ENCODE results near the gene DNAJB6. TPM values are rescaled to one million over a fixed set of nuclear protein-coding genes. Genes with fewer than 3 reads are reported as not detected.

The DNAJB6 gene
- total RNA-seq, 1 donor from 2014 or later = 155 TPM

- H3K27ac Mint-ChIP-seq (ENCODE audit: unreplicated experiment) = no peak overlapping the region
- no peak for DNase-seq (ENCODE audit: low spot score)
- H3K4me3 Mint-ChIP-seq (ENCODE audit: unreplicated experiment) = no peak overlapping the region
- H3K27me3 Mint-ChIP-seq (ENCODE audit: unreplicated experiment) = peaks cover 8% of the 10 kb centered on the region
- no peaks in the 10 kb centered on the region for H3K4me1 Mint-ChIP-seq (ENCODE audit: unreplicated experiment)
- peaks cover 17% of the 10 kb centered on the region for H3K36me3 Mint-ChIP-seq (ENCODE audit: low read depth, unreplicated experiment)
- peaks cover 49% of the 10 kb centered on the region for H3K9me3 Mint-ChIP-seq (ENCODE audit: unreplicated experiment)
- TF ChIP-seq, protein P1, sequence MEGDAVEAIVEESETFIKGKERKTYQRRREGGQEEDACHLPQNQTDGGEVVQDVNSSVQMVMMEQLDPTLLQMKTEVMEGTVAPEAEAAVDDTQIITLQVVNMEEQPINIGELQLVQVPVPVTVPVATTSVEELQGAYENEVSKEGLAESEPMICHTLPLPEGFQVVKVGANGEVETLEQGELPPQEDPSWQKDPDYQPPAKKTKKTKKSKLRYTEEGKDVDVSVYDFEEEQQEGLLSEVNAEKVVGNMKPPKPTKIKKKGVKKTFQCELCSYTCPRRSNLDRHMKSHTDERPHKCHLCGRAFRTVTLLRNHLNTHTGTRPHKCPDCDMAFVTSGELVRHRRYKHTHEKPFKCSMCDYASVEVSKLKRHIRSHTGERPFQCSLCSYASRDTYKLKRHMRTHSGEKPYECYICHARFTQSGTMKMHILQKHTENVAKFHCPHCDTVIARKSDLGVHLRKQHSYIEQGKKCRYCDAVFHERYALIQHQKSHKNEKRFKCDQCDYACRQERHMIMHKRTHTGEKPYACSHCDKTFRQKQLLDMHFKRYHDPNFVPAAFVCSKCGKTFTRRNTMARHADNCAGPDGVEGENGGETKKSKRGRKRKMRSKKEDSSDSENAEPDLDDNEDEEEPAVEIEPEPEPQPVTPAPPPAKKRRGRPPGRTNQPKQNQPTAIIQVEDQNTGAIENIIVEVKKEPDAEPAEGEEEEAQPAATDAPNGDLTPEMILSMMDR (IDR thresholded peaks at IDR 0.05; ENCODE audit: unreplicated experiment) = no peak
Measured at GRCh38 chr7:157458254-157458633, 121.4 kb downstream of the DNAJB6 start.

GRCh38 chr7:157459966-157460365 is 123.2 kb downstream of the DNAJB6 start:
- H3K27me3 Mint-ChIP-seq (ENCODE audit: unreplicated experiment) = peaks cover 12% of the 10 kb centered on the region
- H3K4me1 Mint-ChIP-seq (ENCODE audit: unreplicated experiment) = no peaks in the 10 kb centered on the region
- TF ChIP-seq, protein P1 (IDR thresholded peaks at IDR 0.05; ENCODE audit: unreplicated experiment) = no peak
- H3K27ac Mint-ChIP-seq (ENCODE audit: unreplicated experiment) = no peak overlapping the region
- H3K4me3 Mint-ChIP-seq (ENCODE audit: unreplicated experiment) = no peak overlapping the region
- DNase-seq (ENCODE audit: low spot score) = no peak
- H3K36me3 Mint-ChIP-seq (ENCODE audit: low read depth, unreplicated experiment) = peaks cover 18% of the 10 kb centered on the region
- peaks cover 51% of the 10 kb centered on the region for H3K9me3 Mint-ChIP-seq (ENCODE audit: unreplicated experiment)

DNA sequence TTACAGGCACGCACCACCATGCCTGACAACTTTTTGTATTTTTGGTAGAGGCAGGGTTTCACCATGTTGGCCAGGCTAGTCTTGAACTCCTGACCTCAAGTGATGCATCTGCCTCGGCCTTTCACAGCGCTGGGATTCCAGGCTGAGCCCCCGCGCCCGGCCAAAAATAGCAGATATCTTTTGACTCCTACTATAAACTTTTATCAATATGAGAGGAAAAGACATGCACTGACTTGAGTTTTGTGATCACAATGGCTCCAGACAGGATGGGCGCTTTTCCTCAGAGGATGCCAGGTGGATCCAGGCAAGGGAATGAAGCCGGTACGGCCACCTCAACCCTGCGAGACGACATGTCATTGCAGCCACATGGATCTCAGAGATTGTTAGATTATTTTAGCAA is 123.9 kb downstream of the DNAJB6 start:
- TF ChIP-seq, protein P1 (IDR thresholded peaks at IDR 0.05; ENCODE audit: unreplicated experiment) = no peak
- Mint-ChIP-seq H3K4me1 (ENCODE audit: unreplicated experiment) (no peaks in the 10 kb centered on the region), H3K4me3 (ENCODE audit: unreplicated experiment) (no peak overlapping the region), H3K27ac (ENCODE audit: unreplicated experiment) (no peak overlapping the region), H3K9me3 (ENCODE audit: unreplicated experiment) (peaks cover 54% of the 10 kb centered on the region), H3K36me3 (ENCODE audit: low read depth, unreplicated experiment) (peaks cover 18% of the 10 kb centered on the region), H3K27me3 (ENCODE audit: unreplicated experiment) (peaks cover 12% of the 10 kb centered on the region)
- no peak for DNase-seq (ENCODE audit: low spot score)

GRCh38 chr7:157461573-157462418 is 125.0 kb downstream of the DNAJB6 start:
- peak overlapping the region; percentile 47 for H3K4me3 Mint-ChIP-seq (ENCODE audit: unreplicated experiment)
- peaks cover 12% of the 10 kb centered on the region for H3K27me3 Mint-ChIP-seq (ENCODE audit: unreplicated experiment)
- no peaks in the 10 kb centered on the region for H3K4me1 Mint-ChIP-seq (ENCODE audit: unreplicated experiment)
- no peak overlapping the region for H3K27ac Mint-ChIP-seq (ENCODE audit: unreplicated experiment)
- TF ChIP-seq, protein P1 (IDR thresholded peaks at IDR 0.05; ENCODE audit: unreplicated experiment) = no peak
- peaks cover 58% of the 10 kb centered on the region for H3K9me3 Mint-ChIP-seq (ENCODE audit: unreplicated experiment)
- no peak for DNase-seq (ENCODE audit: low spot score)
- H3K36me3 Mint-ChIP-seq (ENCODE audit: low read depth, unreplicated experiment) = peaks cover 25% of the 10 kb centered on the region

GRCh38 chr7:157462419-157462771 is 125.6 kb downstream of the DNAJB6 start:
- peaks cover 12% of the 10 kb centered on the region for H3K27me3 Mint-ChIP-seq (ENCODE audit: unreplicated experiment)
- no peak overlapping the region for H3K27ac Mint-ChIP-seq (ENCODE audit: unreplicated experiment)
- no peak for DNase-seq (ENCODE audit: low spot score)
- TF ChIP-seq, protein P1 (IDR thresholded peaks at IDR 0.05; ENCODE audit: unreplicated experiment) = no peak
- H3K4me3 Mint-ChIP-seq (ENCODE audit: unreplicated experiment) = no peak overlapping the region
- H3K4me1 Mint-ChIP-seq (ENCODE audit: unreplicated experiment) = no peaks in the 10 kb centered on the region
- H3K9me3 Mint-ChIP-seq (ENCODE audit: unreplicated experiment) = peaks cover 52% of the 10 kb centered on the region
- H3K36me3 Mint-ChIP-seq (ENCODE audit: low read depth, unreplicated experiment) = peaks cover 24% of the 10 kb centered on the region

All from endothelial cell (in vitro differentiated cells).